BLaER1 treated with 17β-estradiol and CSF1 and Interleukin-3, amounts not matched to agents 10 nM and 100 nM (cell line): ENCODE data around the gene UBN2.
"Not testable (repeated sequence)": the region's sequence is repeated elsewhere in the genome, so short reads cannot be mapped to it uniquely, and the experiment has no call there.

Experiments used
- H3K27ac ChIP-seq, 11 experiments: shearing (Covaris generic); formaldehyde crosslinking; 2 replicates each; pipeline ENCODE4 v1.8.1; 2022
- H3K27me3 ChIP-seq, 11 experiments: shearing (Covaris generic); formaldehyde crosslinking; 2 replicates each; pipeline ENCODE4 v1.8.1; 2022
- H3K36me3 ChIP-seq, 11 experiments: shearing (Covaris generic); formaldehyde crosslinking; 2 replicates each; pipeline ENCODE4 v1.8.1; 2022
- H3K4me1 ChIP-seq, 10 experiments: shearing (Covaris generic); formaldehyde crosslinking; 2 replicates each; pipeline ENCODE4 v1.8.1; 2022
- H3K4me2 ChIP-seq, 11 experiments: shearing (Covaris generic); formaldehyde crosslinking; 2 replicates each; pipeline ENCODE4 v1.8.1; 2022
- H3K4me3 ChIP-seq, 10 experiments: shearing (Covaris generic); formaldehyde crosslinking; 2 replicates each; pipeline ENCODE4 v1.8.1; 2022
- H3K9ac ChIP-seq, 11 experiments: shearing (Covaris generic); formaldehyde crosslinking; 2 replicates each; pipeline ENCODE4 v1.8.1; 2022
- H3K9me3 ChIP-seq, 11 experiments: shearing (Covaris generic); formaldehyde crosslinking; replicated peaks in 1 of 11; 2 replicates each; pipeline ENCODE4 v1.8.1; 2022
- H4K20me1 ChIP-seq, 11 experiments: shearing (Covaris generic); formaldehyde crosslinking; 2 replicates each; pipeline ENCODE4 v1.8.1; 2022
- Cebpa-rat ChIP-seq, 11 experiments: shearing (Covaris generic); IDR thresholded peaks; 2 replicates each; pipeline ENCODE4 v1.8.1; 2022

UBN2 gene

GRCh38 chr7:139332697-139333359 is 101.8 kb downstream of the UBN2 start:
- H3K4me2 ChIP-seq: no peak overlapping the region
- H3K4me1 ChIP-seq: no peaks in the 10 kb centered on the region
- H3K27ac ChIP-seq: no peak overlapping the region
- no peak overlapping the region for H3K9ac ChIP-seq
- H3K4me3 ChIP-seq: no peak overlapping the region
- TF ChIP-seq Cebpa-rat (IDR thresholded peaks at IDR 0.05): no peak
- no peaks in the 10 kb centered on the region for H3K27me3 ChIP-seq
- H3K9me3 ChIP-seq: no peaks in the 10 kb centered on the region
- no peaks in the 10 kb centered on the region for H3K36me3 ChIP-seq
- no peaks in the 10 kb centered on the region for H4K20me1 ChIP-seq

DNA sequence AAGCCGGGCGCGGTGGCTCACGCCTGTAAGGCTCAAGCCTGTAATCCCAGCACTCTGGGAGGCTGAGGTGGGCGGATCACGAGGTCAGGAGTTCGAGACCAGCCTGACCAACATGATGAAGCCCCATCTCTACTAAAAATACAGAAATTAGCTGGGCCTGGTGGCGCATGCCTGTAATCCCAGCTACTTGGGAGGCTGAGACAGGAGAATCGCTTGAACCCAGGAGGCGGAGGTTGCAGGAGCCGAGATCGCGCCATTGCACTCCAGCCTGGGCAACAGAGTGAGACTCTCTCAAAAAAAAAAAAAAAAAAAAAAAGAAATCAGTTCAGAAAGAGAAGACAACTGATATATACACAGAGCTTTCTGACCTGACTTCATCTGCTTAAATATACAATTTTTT is 102.4 kb downstream of the UBN2 start:
- H3K27ac ChIP-seq, H3K4me2 ChIP-seq, H4K20me1 ChIP-seq, H3K4me3 ChIP-seq, H3K27me3 ChIP-seq, H3K36me3 ChIP-seq, H3K9me3 ChIP-seq, H3K4me1 ChIP-seq, H3K9ac ChIP-seq: not testable (repeated sequence)

- H4K20me1 ChIP-seq: no peaks in the 10 kb centered on the region
- H3K27ac ChIP-seq: no peak overlapping the region
- no peaks in the 10 kb centered on the region for H3K27me3 ChIP-seq
- H3K4me1 ChIP-seq: no peaks in the 10 kb centered on the region; a peak in 3 of 20 replicates
- H3K9ac ChIP-seq: no peak overlapping the region
- no peak for TF ChIP-seq Cebpa-rat (IDR thresholded peaks at IDR 0.05)
- H3K4me2 ChIP-seq: no peak overlapping the region
- H3K36me3 ChIP-seq: no peaks in the 10 kb centered on the region
- H3K4me3 ChIP-seq: no peak overlapping the region
- peaks cover 0 to 5% (median 1%) of the 10 kb centered on the region in 11 experiments; a peak in 14 of 22 replicates for H3K9me3 ChIP-seq
Measured at GRCh38 chr7:139334399-139335150, 103.5 kb downstream of the UBN2 start.

DNA sequence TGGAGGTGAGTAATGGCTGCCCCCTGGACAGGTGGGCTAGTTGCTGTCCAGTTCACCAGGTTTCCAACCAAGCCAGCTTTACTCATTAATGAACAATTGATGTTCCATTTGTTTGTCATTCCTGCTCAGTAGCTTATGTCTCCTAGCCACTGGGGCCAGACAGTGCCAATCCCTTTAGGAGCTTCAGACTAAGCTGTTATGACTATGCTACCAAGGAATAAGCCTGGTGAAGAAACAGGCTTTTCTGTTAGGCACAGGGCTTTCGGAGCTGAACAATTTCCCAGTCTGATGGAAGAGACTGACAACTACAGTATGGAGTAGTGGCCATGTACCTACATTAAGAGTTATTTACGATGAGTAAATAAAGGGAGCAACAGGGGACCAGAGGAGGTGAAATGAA is 108.0 kb downstream of the UBN2 start:
- Histone ChIP-seq H3K36me3 (peaks cover 0 to 8% (median 0%) of the 10 kb centered on the region in 11 experiments; a peak in 4 of 22 replicates), H3K27ac (peak overlapping the region in 8 of 11 experiments; percentile 20 to 100 (median 99); a peak in 14 of 22 replicates), H3K27me3 (no peaks in the 10 kb centered on the region), H3K4me1 (peaks cover 11 to 20% (median 17%) of the 10 kb centered on the region in 10 experiments), H3K4me2 (peak overlapping the region in 5 of 11 experiments; percentile 28 to 92 (median 50); a peak in 5 of 22 replicates), H4K20me1 (no peaks in the 10 kb centered on the region), H3K9ac (no peak overlapping the region), H3K4me3 (peak overlapping the region in 2 of 10 experiments; percentile 75 to 91; a peak in 2 of 20 replicates), H3K9me3 (peaks cover 0 to 10% (median 5%) of the 10 kb centered on the region in 11 experiments; a peak in 16 of 22 replicates)
- TF ChIP-seq Cebpa-rat (IDR thresholded peaks at IDR 0.05): no peak

- Histone ChIP-seq H3K27me3 (no peaks in the 10 kb centered on the region), H3K27ac (peak overlapping the region; percentile 94 to 100 (median 99)), H3K9me3 (peaks cover 0 to 10% (median 5%) of the 10 kb centered on the region in 11 experiments; a peak in 16 of 22 replicates), H3K9ac (peak overlapping the region; percentile 95 to 100 (median 99); a peak in 20 of 22 replicates), H3K4me2 (peak overlapping the region; percentile 28 to 92 (median 50); a peak in 20 of 22 replicates), H3K4me1 (peaks cover 11 to 21% (median 18%) of the 10 kb centered on the region in 10 experiments), H3K4me3 (peak overlapping the region; percentile 67 to 91 (median 80)), H4K20me1 (no peaks in the 10 kb centered on the region), H3K36me3 (peaks cover 0 to 11% (median 1%) of the 10 kb centered on the region in 11 experiments; a peak in 4 of 22 replicates)
- no peak for TF ChIP-seq Cebpa-rat (IDR thresholded peaks at IDR 0.05)
Measured at GRCh38 chr7:139339698-139340036, 108.6 kb downstream of the UBN2 start.

DNA sequence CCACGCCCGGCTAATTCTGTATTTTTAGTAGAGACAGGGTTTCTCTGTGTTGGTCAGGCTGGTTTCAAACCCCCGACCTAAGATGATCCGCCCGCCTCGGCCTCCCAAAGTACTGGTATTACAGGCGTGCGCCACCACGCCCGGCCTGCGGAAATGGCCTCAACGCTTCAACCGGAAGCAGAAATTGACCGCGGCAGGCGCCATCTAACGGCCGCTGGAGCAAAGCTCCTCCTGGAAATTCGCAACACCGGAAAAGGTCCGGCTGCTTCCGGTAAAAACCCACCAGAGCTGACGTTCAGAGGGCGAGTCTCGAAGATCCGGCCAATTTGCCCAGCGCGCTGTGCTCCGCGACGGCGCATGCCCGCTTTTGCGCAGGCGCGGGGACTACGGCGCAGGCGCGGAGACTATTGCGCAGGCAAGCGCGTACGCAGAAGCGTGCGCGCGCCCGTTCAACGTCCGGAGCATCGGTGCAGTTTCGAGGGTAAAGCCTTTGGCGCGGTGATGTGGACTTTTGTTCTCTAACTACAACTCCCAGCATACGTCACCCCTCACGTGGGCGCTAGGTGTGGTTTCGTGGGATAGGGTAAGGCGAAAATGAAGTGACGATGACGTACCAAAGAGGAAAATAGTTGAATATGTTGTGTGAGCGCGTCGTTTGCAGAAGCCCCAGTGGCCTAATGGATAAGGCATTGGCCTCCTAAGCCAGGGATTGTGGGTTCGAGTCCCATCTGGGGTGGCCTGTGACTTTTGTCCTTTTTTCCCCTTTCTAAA is 109.2 kb downstream of the UBN2 start:
- peak overlapping the region; percentile 95 to 100 (median 99) for H3K9ac ChIP-seq
- H3K9me3 ChIP-seq: peaks cover 0 to 10% (median 5%) of the 10 kb centered on the region in 11 experiments; a peak in 16 of 22 replicates
- peak overlapping the region; percentile 85 to 97 (median 93) for H3K4me2 ChIP-seq
- H3K4me1 ChIP-seq: peaks cover 16 to 27% (median 21%) of the 10 kb centered on the region in 10 experiments
- peak overlapping the region; percentile 67 to 91 (median 80) for H3K4me3 ChIP-seq
- peak overlapping the region; percentile 94 to 100 (median 99) for H3K27ac ChIP-seq
- TF ChIP-seq Cebpa-rat (IDR thresholded peaks at IDR 0.05): peak in 6 of 11 experiments; percentile 23 to 59 (median 41); a peak in 6 of 22 replicates
- H3K36me3 ChIP-seq: peaks cover 0 to 14% (median 4%) of the 10 kb centered on the region in 11 experiments; a peak in 11 of 22 replicates
- H4K20me1 ChIP-seq: no peaks in the 10 kb centered on the region
- H3K27me3 ChIP-seq: no peaks in the 10 kb centered on the region

DNA sequence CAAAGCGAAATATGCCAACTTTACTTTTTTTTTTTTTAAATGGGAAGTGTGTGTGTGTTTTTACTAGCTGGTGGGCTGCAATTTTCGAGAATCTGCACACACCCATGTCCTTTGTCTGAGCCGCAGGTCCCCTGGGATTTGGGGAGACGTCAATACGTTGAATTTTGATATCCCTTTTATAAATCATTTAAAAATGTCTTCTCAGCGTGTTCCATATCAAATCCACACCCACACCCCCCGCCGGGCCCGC is 109.7 kb downstream of the UBN2 start:
- Histone ChIP-seq H3K4me2 (peak overlapping the region; percentile 85 to 97 (median 93)), H3K9ac (peak overlapping the region; percentile 95 to 100 (median 99)), H3K4me1 (peaks cover 16 to 30% (median 23%) of the 10 kb centered on the region in 10 experiments), H4K20me1 (no peaks in the 10 kb centered on the region; a peak in 1 of 22 replicates), H3K27me3 (no peaks in the 10 kb centered on the region), H3K36me3 (peaks cover 3 to 19% (median 9%) of the 10 kb centered on the region in 11 experiments; a peak in 17 of 22 replicates), H3K9me3 (peaks cover 0 to 10% (median 5%) of the 10 kb centered on the region in 11 experiments; a peak in 16 of 22 replicates), H3K4me3 (peak overlapping the region; percentile 67 to 91 (median 80)), H3K27ac (peak overlapping the region; percentile 94 to 100 (median 99))
- no peak for TF ChIP-seq Cebpa-rat (IDR thresholded peaks at IDR 0.05)

- H3K4me3 ChIP-seq: peak within 1 kb of the TSS; percentile 67 to 91 (median 80)
- TF ChIP-seq Cebpa-rat (IDR thresholded peaks at IDR 0.05): no peak
- peaks cover 16 to 30% (median 23%) of the 10 kb centered on the region in 10 experiments for H3K4me1 ChIP-seq
- H3K27me3 ChIP-seq: no peaks in the 10 kb centered on the region
- H3K27ac ChIP-seq: peak within 1 kb of the TSS; percentile 94 to 100 (median 99)
- peak within 1 kb of the TSS; percentile 95 to 100 (median 99) for H3K9ac ChIP-seq
- peaks cover 8 to 24% (median 14%) of the 10 kb centered on the region in 11 experiments; a peak in 21 of 22 replicates for H3K36me3 ChIP-seq
- peak within 1 kb of the TSS; percentile 85 to 97 (median 93) for H3K4me2 ChIP-seq
- H4K20me1 ChIP-seq: no peaks in the 10 kb centered on the region; a peak in 1 of 22 replicates
- peaks cover 0 to 10% (median 5%) of the 10 kb centered on the region in 11 experiments; a peak in 16 of 22 replicates for H3K9me3 ChIP-seq
Measured at GRCh38 chr7:139341058-139341775, 110.2 kb downstream of the UBN2 start, which contains the start of gene FMC1. TSS of gene FMC1 (plus strand) at chr7:139341337. CDS start at chr7:139341385, 48 bp downstream.
